Prostate gland (tissue), 2 donors: Measurements from ENCODE around the gene CAPRIN2. TPM values are rescaled to one million over a fixed set of nuclear protein-coding genes. Genes with fewer than 3 reads are reported as not detected.

Source experiments
- DNase-seq: peaks from one replicate; pipeline ENCODE4 v3.0.0-alpha.2; 2019; ENCODE audit warnings: low spot score
- H3K27ac ChIP-seq, 2 donors: fragments of 200-600 bp; sonication (generic); 2 replicates each; pipeline ENCODE4 v1.5.1; 2017 to 2019
- H3K27me3 ChIP-seq: fragments of 200-600 bp; sonication (generic); replicated peaks from 2 replicates; pipeline ENCODE4 v1.5.1; 2019; ENCODE audit not compliant: insufficient read depth
- H3K36me3 ChIP-seq, 2 donors: fragments of 200-600 bp; sonication (generic); 1 replicate in 1 of 2; 2 replicates in 1 of 2; pipeline versions ENCODE4 v1.5.1 to v1.8.1; 2017 to 2019
- H3K4me1 ChIP-seq: fragments of 200-600 bp; sonication (generic); replicated peaks from 2 replicates; pipeline ENCODE4 v1.5.1; 2019
- H3K4me3 ChIP-seq, 2 donors: fragments of 200-600 bp; sonication (generic); 2 replicates each; pipeline ENCODE4 v1.5.1; 2017 to 2019
- H3K9me3 ChIP-seq: fragments of 200-600 bp; sonication (generic); 2 replicates; pipeline ENCODE4 v1.5.1; 2017
- CTCF ChIP-seq, 4 experiments: fragments of 200-600 bp in 2 of 4; fragments of 450-650 bp in 2 of 4; sonication (generic) in 2 of 4; IDR thresholded peaks; 1 replicate in 3 of 4; 2 replicates in 1 of 4; pipeline ENCODE4 v1.5.1; 2016 to 2019; ENCODE audit warnings: antibody characterized with exemption in 4 of 4, mild to moderate bottlenecking in 2 of 4, moderate library complexity in 2 of 4
- POLR2A ChIP-seq: fragments of 450-650 bp; IDR thresholded peaks from one replicate; pipeline ENCODE4 v1.6.1; 2016; ENCODE audit warnings: antibody characterized with exemption, mild to moderate bottlenecking
- POLR2AphosphoS5 ChIP-seq: sonication (generic); formaldehyde crosslinking; IDR thresholded peaks from one replicate; pipeline ENCODE4 v1.6.1; 2017; ENCODE audit warnings: antibody characterized with exemption
- WGBS: methylation state at CpG from one replicate; pipeline ENCODE4 v1.1.5; 2018; 5-methylcytosine and 5-hydroxymethylcytosine counted together
- intact Hi-C: fragments of 100-400 bp; cut with DNase I; formaldehyde crosslinking; loops from one replicate; pipeline ENCODE4 v1.14.2; 2022
- total RNA-seq, 2 donors: library from RNA; depleted of rRNA; stranded (reverse); fragments of >200 nt; gene quantifications; one replicate each; pipeline ENCODE4 v1.1.0, GENCODE V29; 2016

CAPRIN2 gene
- total RNA-seq, 2 donors from 2014 or later: 20.4 to 40.0 TPM

DNA sequence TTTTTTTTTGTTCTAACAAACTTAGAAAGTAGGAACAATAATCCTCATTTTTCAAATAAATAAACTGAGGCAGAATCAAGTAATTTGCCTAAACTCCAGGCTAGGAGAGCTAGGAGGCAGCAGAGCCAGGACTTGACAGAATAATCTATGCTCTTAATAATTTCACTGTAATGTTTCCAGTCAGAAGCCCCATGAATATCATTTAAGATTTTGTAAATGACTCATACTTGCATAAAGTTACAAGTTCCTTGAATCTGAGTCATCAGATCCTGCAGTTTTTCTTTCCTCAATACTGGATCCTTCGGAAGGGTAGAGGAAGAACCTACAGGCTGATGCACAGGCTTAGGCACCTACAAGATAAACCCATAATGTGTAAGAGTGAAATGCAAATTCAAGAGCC lies 29.0 kb downstream of the CAPRIN2 start:
- intact Hi-C loops: no loop called here
- TF ChIP-seq CTCF (IDR thresholded peaks at IDR 0.05) (no peak), POLR2A (no peak), POLR2AphosphoS5 (no peak)
- no peaks in the 10 kb centered on the region for H3K9me3 ChIP-seq
- DNase-seq: no peak
- no peak overlapping the region for H3K4me3 ChIP-seq
- no peaks in the 10 kb centered on the region for H3K4me1 ChIP-seq
- no peaks in the 10 kb centered on the region for H3K36me3 ChIP-seq
- WGBS: 82% methylated on average over 1 of the region's 1 CpG
- H3K27me3 ChIP-seq: no peaks in the 10 kb centered on the region
- no peak overlapping the region for H3K27ac ChIP-seq

- no peak overlapping the region for H3K4me3 ChIP-seq
- H3K9me3 ChIP-seq: no peaks in the 10 kb centered on the region
- intact Hi-C loops: no loop called here
- TF ChIP-seq CTCF (IDR thresholded peaks at IDR 0.05) (no peak), POLR2AphosphoS5 (no peak), POLR2A (no peak)
- H3K4me1 ChIP-seq: no peaks in the 10 kb centered on the region
- no peak overlapping the region for H3K27ac ChIP-seq
- DNase-seq: no peak
- WGBS: 63% methylated on average over 1 of the region's 1 CpG
- H3K36me3 ChIP-seq: peaks cover 0 to 4% of the 10 kb centered on the region in 2 donors
- no peaks in the 10 kb centered on the region for H3K27me3 ChIP-seq
Observed at GRCh38 chr12:30719060-30719459, 35.7 kb downstream of the CAPRIN2 start.

DNA sequence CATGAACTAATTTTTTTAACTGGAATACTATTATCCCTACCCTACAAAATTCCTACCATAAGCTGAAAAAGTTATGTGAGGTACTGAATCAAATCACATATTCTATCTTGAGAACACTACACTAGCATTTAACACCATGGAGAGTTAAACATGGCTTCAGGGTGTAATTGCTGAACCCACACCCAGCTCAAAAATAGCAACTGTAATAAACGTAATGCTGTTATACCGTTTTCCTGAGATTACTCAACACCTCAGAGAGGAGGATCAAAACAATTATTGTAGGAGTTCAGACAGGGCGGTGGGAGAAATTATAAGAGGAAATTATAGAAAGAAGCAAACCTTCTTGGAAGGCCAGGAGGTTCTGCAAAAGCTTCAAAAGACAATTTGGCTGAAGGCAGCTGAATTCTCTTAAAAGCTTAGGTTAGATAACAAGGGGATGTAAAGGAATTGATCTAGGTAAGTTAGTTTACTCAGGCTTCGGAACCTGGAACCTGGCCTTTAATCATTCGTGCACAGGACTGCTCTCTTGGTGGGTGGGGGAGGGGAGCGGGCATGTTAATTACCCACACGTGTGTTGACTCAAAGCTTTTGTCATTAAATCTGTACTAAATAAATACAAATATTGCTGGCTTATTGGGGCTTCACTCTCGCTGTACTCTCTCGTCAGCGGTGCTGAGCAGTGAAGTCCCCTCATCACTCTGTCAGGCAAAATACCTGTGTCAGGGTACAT lies 47.0 kb downstream of the CAPRIN2 start:
- H3K36me3 ChIP-seq: no peaks in the 10 kb centered on the region

DNA sequence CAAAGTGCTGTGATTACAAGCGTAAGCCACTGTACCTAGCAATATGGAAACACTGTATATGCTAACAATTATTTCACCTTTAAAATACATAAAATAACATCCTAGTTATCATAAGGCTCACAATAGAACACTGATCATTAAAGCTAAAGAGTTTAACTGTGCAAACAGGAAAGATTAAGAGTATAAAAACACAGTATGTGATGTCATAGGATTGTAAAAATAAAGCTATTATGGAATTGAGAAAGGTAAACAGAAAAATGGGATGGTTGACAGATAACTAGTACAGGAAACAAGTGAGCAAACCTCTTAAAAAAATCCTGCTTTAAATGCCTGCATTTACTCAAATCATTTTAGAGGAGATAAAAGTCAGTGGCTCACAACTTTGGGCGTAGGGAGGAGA lies 48.3 kb downstream of the CAPRIN2 start:
- WGBS: 52% methylated on average over 2 of the region's 2 CpGs

More for the DNA sequence above, 47.0 kb downstream of the CAPRIN2 start:
- Histone ChIP-seq H3K27me3 (no peaks in the 10 kb centered on the region), H3K4me1 (no peaks in the 10 kb centered on the region), H3K4me3 (no peak overlapping the region), H3K27ac (no peak overlapping the region), H3K9me3 (no peaks in the 10 kb centered on the region)
- intact Hi-C loops: no loop called here
- TF ChIP-seq CTCF (IDR thresholded peaks at IDR 0.05) (no peak), POLR2AphosphoS5 (no peak), POLR2A (no peak)
- WGBS: 83% methylated on average over 10 of the region's 10 CpGs
- no peak for DNase-seq

More for the DNA sequence above, 48.3 kb downstream of the CAPRIN2 start:
- H3K36me3 ChIP-seq: no peaks in the 10 kb centered on the region
- no peak overlapping the region for H3K4me3 ChIP-seq
- H3K27ac ChIP-seq: no peak overlapping the region
- TF ChIP-seq CTCF (IDR thresholded peaks at IDR 0.05) (no peak), POLR2AphosphoS5 (peak; percentile 5), POLR2A (no peak)
- intact Hi-C loops: no loop called here
- H3K27me3 ChIP-seq: no peaks in the 10 kb centered on the region
- no peak for DNase-seq
- H3K4me1 ChIP-seq: no peaks in the 10 kb centered on the region
- no peaks in the 10 kb centered on the region for H3K9me3 ChIP-seq
